Measurements from ENCODE around the gene HOXC5.

HOXC5 gene

DNA sequence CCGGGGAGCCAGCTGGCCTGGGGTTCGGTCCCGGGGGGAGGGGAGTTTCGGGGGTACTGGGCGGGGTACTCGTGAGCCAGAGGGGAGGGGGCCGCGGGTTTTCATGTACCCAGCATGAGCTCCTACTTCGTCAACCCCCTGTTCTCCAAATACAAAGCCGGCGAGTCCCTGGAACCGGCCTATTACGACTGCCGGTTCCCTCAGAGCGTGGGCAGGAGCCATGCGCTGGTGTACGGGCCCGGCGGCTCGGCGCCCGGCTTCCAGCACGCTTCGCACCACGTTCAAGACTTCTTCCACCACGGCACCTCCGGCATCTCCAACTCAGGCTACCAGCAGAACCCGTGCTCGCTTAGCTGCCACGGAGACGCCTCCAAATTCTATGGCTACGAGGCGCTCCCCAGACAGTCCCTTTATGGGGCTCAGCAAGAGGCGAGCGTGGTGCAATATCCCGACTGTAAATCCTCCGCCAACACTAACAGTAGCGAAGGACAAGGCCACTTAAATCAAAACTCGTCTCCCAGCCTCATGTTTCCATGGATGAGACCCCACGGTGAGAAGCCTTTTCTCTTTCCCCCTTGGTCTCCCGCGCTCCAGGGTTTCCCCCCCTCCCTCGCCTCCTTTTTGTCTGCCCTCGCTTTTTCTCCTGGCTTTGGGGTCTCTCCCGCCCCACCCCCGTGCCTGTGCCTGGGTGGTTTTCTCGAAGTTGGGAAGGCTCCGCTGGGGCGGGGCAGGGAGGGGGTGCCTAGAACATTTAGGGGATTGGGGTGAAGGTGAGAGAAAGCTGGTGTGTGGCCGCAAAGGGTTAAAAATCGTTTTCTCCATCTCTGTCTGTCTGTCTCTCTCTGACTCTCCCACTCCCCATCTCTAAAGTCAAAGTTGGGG is 23.4 kb upstream of the HOXC5 start:
- no peak overlapping the region for H3K27ac ChIP-seq
- TF ChIP-seq ZFX (IDR thresholded peaks at IDR 0.05; ENCODE audit: borderline replicate concordance) (no peak), CTCF (IDR thresholded peaks at IDR 0.05) (no peak)

DNA sequence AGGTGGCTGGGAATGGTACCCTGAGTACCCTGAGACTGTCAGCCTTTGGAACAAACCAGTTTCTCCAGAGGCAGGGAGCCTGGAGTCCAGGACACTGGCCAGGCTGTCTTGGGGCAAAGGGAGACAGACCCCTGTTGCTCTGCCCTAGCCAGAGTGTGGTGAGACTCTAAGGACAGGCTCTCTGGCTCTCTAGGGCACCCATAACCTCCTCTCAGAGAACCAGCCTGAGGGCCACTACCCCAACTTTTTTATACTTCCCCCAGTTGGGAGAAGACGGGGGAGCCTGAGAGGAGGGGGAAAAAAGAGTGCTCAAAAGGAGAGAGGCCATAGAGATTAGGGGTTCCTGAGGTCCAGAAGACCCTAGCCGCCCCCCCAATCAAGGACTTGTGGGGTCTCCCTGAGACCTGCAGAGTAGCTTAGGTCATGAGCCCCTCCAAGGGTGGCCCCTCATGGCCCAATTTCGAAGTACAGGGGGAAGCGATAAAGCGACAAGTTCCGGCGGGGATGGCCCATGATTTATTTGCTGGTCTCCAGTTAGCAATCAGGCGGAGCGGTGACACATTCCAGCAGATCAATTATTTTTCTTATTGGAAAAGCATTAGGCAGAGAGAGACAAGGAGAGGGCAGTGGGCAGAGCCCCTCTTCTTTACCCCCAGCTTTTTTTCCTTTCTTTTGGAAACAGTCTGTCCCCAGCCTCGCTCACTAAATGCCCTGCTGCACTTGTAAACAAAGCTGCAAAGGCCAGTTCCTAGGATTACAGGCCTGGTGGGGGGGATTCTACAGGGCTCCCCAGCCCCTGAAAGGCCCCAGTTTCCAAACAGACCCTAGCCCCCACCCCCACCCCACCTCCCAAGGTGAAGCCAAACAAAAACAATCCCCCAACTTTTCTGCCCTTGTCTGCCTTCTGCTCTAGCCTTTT is 22.5 kb upstream of the HOXC5 start:
- H3K27ac ChIP-seq = no peak overlapping the region

DNA sequence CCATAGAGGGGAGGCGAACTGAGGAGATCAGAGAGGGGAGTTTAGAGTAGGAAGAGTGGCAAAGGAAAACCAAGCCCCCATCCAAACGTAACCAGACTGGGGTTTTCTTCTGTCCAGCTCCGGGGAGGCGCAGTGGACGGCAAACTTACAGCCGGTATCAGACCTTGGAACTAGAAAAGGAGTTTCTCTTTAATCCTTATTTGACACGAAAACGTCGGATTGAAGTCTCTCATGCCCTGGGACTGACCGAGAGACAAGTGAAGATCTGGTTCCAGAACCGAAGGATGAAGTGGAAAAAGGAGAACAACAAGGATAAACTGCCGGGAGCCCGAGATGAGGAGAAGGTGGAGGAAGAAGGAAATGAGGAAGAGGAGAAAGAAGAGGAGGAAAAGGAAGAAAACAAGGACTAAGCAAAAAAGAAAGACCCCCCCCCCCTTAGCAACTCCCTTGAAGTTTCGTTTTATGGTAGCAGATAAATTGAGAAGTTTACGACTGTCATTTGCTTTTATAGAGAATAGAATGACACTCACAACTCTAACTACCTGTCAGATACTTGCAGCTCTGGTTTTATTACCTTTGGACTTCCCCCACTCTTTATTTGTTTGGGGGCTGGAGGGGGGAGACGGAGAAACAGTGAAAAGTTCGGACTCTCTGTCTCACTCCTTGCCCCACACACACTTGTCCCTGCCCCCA is 21.7 kb upstream of the HOXC5 start:
- H3K27ac ChIP-seq = no peak overlapping the region
- TF ChIP-seq CTCF (IDR thresholded peaks at IDR 0.05) (no peak), ZFX (IDR thresholded peaks at IDR 0.05; ENCODE audit: borderline replicate concordance) (no peak)

More for the DNA sequence above, 22.5 kb upstream of the HOXC5 start:
- TF ChIP-seq ZFX (IDR thresholded peaks at IDR 0.05; ENCODE audit: borderline replicate concordance) = no peak
- no peak for TF ChIP-seq CTCF (IDR thresholded peaks at IDR 0.05)

DNA sequence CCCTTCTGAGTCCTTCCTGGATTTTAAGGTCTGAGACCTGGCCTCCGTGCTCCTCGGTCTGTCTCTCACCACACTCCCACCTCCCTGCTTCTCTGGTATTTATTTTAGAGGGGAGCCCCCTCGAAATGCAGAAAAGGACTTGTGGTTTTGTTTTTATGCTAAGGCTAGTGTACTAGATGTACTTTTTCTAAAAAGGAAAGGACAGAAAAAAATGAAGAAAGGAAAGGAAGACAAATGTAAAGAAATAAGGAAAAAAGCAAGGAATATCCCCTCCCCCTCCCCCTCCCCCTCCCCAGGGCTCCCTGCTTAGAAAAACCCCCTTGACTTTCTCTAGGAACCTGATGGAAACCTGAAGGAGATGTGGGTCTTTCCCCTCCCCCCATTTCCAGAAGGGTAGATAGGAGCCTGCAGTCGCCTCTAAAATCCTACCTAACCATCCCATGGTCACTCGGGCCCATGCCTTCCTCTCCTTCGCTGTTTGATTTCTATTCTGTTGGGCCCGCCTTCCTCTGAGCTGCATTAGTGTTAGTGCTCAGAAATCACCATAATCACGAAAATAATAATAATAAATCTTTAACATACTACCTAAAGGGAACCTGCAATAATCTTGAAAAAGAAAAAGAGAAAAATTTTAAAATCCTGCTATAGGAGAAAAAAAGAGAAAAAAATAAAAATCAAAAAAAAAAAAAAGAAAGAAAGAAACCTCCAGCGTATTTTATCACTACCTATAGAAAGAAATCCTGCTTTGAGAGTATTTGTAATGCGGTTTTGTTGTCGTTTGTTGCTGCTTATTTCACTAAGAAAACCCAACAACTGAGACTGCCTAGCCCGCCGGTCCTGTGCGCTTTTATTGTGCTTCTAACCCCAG is 21.0 kb upstream of the HOXC5 start:
- no peak overlapping the region for H3K27ac ChIP-seq
- no peak for TF ChIP-seq ZFX (IDR thresholded peaks at IDR 0.05; ENCODE audit: borderline replicate concordance)
- no peak for TF ChIP-seq CTCF (IDR thresholded peaks at IDR 0.05)

DNA sequence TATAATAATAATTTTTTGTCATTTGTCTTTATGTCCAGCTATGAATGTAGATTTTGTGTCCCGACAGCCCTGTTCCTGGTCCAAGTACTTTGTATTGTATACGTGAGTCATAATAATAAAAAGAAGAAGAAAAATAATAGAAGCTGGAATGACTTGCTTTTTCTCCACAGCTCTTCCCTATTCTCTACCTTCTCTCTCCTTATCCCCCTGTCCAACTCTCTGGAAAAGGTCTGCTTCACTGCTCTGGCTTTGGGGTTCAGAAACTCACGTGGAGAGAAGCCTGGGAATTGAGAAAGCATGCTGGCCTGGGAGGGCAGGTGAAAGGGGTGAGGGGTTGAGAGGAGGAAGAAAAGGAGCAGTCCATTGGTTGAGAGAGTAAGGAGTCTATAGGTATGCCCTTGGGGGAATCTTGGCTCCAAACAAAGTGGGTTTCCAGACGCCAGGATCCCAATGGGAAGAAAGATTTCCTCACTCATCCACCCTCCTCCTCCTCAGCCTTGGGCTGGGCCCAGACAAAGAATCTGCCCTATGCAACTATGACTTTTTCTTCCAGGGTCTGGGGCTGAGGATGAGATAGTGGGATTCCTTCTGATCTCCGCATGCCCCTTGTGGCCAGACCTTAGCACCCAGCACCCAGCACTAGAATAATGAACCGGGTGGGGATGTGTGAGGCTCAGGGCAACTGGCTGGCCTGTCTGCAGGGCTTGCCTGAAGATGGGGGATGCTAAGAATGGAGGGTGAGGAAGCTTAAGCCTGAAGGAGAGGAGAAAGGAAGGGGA is 20.0 kb upstream of the HOXC5 start:
- TF ChIP-seq CTCF (IDR thresholded peaks at IDR 0.05) = peak; percentile 16; the same call in 1 of the 2 replicates
- TF ChIP-seq ZFX (IDR thresholded peaks at IDR 0.05; ENCODE audit: borderline replicate concordance) = no peak
- no peak overlapping the region for H3K27ac ChIP-seq
